GM23338 (cell line): ENCODE results near the gene FRK. TPM values are rescaled to one million over a fixed set of nuclear protein-coding genes. Genes with fewer than 3 reads are reported as not detected.

Experiments
- ATAC-seq: fragments of 200-7000 bp; cut with Tn5 transposase; 3 replicates; pipeline ENCODE4 v1.9.1; 2020
- DNase-seq: peaks from one replicate; pipeline ENCODE4 v3.0.0-alpha.2; 2015; ENCODE audit warnings: low spot score
- H2AFZ ChIP-seq: fragments of 200-600 bp; sonication (generic); 2 replicates; pipeline ENCODE4 v1.8.0; 2016; ENCODE audit warnings: antibody characterized with exemption, mild to moderate bottlenecking, moderate library complexity
- H3F3A ChIP-seq: fragments of 200-600 bp; sonication (generic); replicated peaks from 2 replicates; pipeline ENCODE4 v1.8.0; 2017; ENCODE audit warnings: antibody characterized with exemption, mixed run types, low read depth
- H3K27ac ChIP-seq: fragments of 200-600 bp; sonication (generic); 2 replicates; pipeline ENCODE4 v1.6.1; 2016; ENCODE audit warnings: low read depth
- H3K27me3 ChIP-seq: fragments of 200-600 bp; sonication (generic); 2 replicates; pipeline ENCODE4 v1.8.0; 2016; ENCODE audit warnings: mild to moderate bottlenecking, mixed run types, moderate library complexity; ENCODE audit not compliant: insufficient read depth
- H3K36me3 ChIP-seq: fragments of 200-600 bp; sonication (generic); 2 replicates; pipeline ENCODE4 v1.8.0; 2016; ENCODE audit warnings: mild to moderate bottlenecking; ENCODE audit not compliant: insufficient read depth
- H3K4me1 ChIP-seq: fragments of 200-600 bp; sonication (generic); 2 replicates; pipeline ENCODE4 v1.8.0; 2016; ENCODE audit warnings: mild to moderate bottlenecking, moderate library complexity; ENCODE audit not compliant: insufficient read depth
- H3K4me2 ChIP-seq: fragments of 200-600 bp; sonication (generic); 2 replicates; pipeline ENCODE4 v1.7.1; 2017; ENCODE audit warnings: mixed run types
- H3K4me3 ChIP-seq: fragments of 200-600 bp; sonication (generic); 2 replicates; pipeline ENCODE4 v1.6.1; 2016; ENCODE audit warnings: mixed run types
- H3K79me2 ChIP-seq: fragments of 200-600 bp; sonication (generic); replicated peaks from 2 replicates; pipeline ENCODE4 v1.8.0; 2017; ENCODE audit warnings: mild to moderate bottlenecking; ENCODE audit not compliant: insufficient read depth
- H3K9me2 ChIP-seq: fragments of 200-600 bp; sonication (generic); 2 replicates; pipeline ENCODE4 v1.8.0; 2017; ENCODE audit not compliant: insufficient read depth
- H4K20me1 ChIP-seq: fragments of 200-600 bp; sonication (generic); replicated peaks from 2 replicates; pipeline ENCODE4 v1.8.0; 2017; ENCODE audit warnings: mild to moderate bottlenecking; ENCODE audit not compliant: insufficient read depth
- H3K27ac Mint-ChIP-seq: 2 replicates; pipeline ENCODE4 v1.8.0; 2020; ENCODE audit warnings: inconsistent platforms, mild to moderate bottlenecking, moderate library complexity, mixed read lengths
- H3K27me3 Mint-ChIP-seq: 3 replicates; pipeline ENCODE4 v1.8.0; 2022; ENCODE audit warnings: low read depth, mild to moderate bottlenecking, moderate library complexity, mixed read lengths, inconsistent platforms; ENCODE audit not compliant: insufficient read depth, poor library complexity
- H3K36me3 Mint-ChIP-seq: 3 replicates; pipeline ENCODE4 v1.8.0; 2021; ENCODE audit warnings: low read depth, mild to moderate bottlenecking, inconsistent platforms, moderate library complexity, mixed read lengths
- H3K4me1 Mint-ChIP-seq: 3 replicates; pipeline ENCODE4 v1.8.0; 2020; ENCODE audit warnings: mild to moderate bottlenecking, inconsistent platforms, mixed read lengths
- H3K4me3 Mint-ChIP-seq: 3 replicates; pipeline ENCODE4 v1.8.0; 2021; ENCODE audit warnings: moderate library complexity, mild to moderate bottlenecking, inconsistent platforms, mixed read lengths
- H3K9me3 Mint-ChIP-seq: 3 replicates; pipeline ENCODE4 v1.8.0; 2020; ENCODE audit warnings: moderate library complexity, mild to moderate bottlenecking, inconsistent platforms, mixed read lengths
- CREB1 ChIP-seq: fragments of 250-450 bp; sonication (Bioruptor Pico); IDR thresholded peaks from 2 replicates; pipeline ENCODE4 v1.5.0; 2020; ENCODE audit warnings: low read depth, mild to moderate bottlenecking, moderate library complexity
- CTCF ChIP-seq, 2 experiments: fragments of 200-600 bp in 1 of 2; sonication (generic) in 1 of 2; conservative IDR thresholded peaks; 2 replicates each; pipeline versions ENCODE4 v1.5.1 to v1.6.1; 2016 to 2017; ENCODE audit warnings: antibody characterized with exemption in 2 of 2, low read depth in 2 of 2, mild to moderate bottlenecking in 2 of 2, moderate library complexity in 1 of 2
- ETS1 ChIP-seq: IDR thresholded peaks from 2 replicates; pipeline ENCODE4 v1.6.1; 2016; ENCODE audit warnings: antibody characterized with exemption
- EZH2 ChIP-seq: fragments of 200-600 bp; sonication (generic); IDR thresholded peaks from one replicate; pipeline ENCODE4 v1.8.0; 2017; ENCODE audit warnings: antibody characterized with exemption, mild to moderate bottlenecking, low read depth; ENCODE audit not compliant: unreplicated experiment
- EZH2phosphoT487 ChIP-seq: fragments of 200-600 bp; sonication (generic); IDR thresholded peaks from one replicate; pipeline ENCODE4 v1.8.1; 2018; ENCODE audit warnings: antibody characterized with exemption; ENCODE audit not compliant: unreplicated experiment
- JUNB ChIP-seq: IDR thresholded peaks from one replicate; pipeline ENCODE4 v1.6.1; 2016; ENCODE audit warnings: antibody characterized with exemption; ENCODE audit not compliant: unreplicated experiment
- NANOG ChIP-seq: IDR thresholded peaks from 2 replicates; pipeline ENCODE4 v1.6.1; 2016; ENCODE audit warnings: antibody characterized with exemption, borderline replicate concordance
- POLR2AphosphoS5 ChIP-seq: IDR thresholded peaks from 2 replicates; pipeline ENCODE4 v1.6.1; 2016; ENCODE audit warnings: antibody characterized with exemption, low read depth
- REST ChIP-seq: IDR thresholded peaks from one replicate; pipeline ENCODE4 v1.6.1; 2018; ENCODE audit warnings: antibody characterized with exemption; ENCODE audit not compliant: unreplicated experiment
- STAT1 ChIP-seq: IDR thresholded peaks from one replicate; pipeline ENCODE4 v1.6.1; 2016; ENCODE audit warnings: antibody characterized with exemption; ENCODE audit not compliant: unreplicated experiment
- ZNF114 ChIP-seq: fragments of 250-450 bp; sonication (Bioruptor Pico); IDR thresholded peaks from 2 replicates; pipeline ENCODE4 v1.5.0; 2020; ENCODE audit warnings: mild to moderate bottlenecking, moderate library complexity
- ZNF331 ChIP-seq: fragments of 250-450 bp; sonication (Bioruptor Pico); IDR thresholded peaks from 2 replicates; pipeline ENCODE4 v1.5.0; 2020; ENCODE audit warnings: low read depth, mild to moderate bottlenecking, moderate library complexity
- ZNF462 ChIP-seq: fragments of 250-450 bp; sonication (Bioruptor Pico); IDR thresholded peaks from 2 replicates; pipeline ENCODE4 v1.5.0; 2020; ENCODE audit warnings: mild to moderate bottlenecking, moderate library complexity
- polyA plus RNA-seq: library from polyadenylated mRNA; unstranded; fragments of >200 nt; fragmentation: Nextera tagmentation; extraction: Ambion mirVana; gene quantifications from 2 replicates; pipeline ENCODE4 v1.2.1, GENCODE V29; 2016
- total RNA-seq: library from RNA; depleted of rRNA; stranded (reverse); fragments of >200 nt; shearing (Covaris generic); gene quantifications from 2 replicates; pipeline ENCODE4 v1.2.3, GENCODE V29; 2014

Gene FRK
- total and polyA plus RNA-seq, 2 experiments from 2014 or later: 0.06 to 0.24 TPM

GRCh38 chr6:115997990-115998585 is 62.6 kb downstream of the FRK start:
- H3F3A ChIP-seq: no peaks in the 10 kb centered on the region
- no peaks in the 10 kb centered on the region for H3K4me1 ChIP-seq
- H3K79me2 ChIP-seq: no peaks in the 10 kb centered on the region
- H3K27me3 Mint-ChIP-seq: no peaks in the 10 kb centered on the region
- H3K9me2 ChIP-seq: no peaks in the 10 kb centered on the region
- DNase-seq (no peak), ATAC-seq (no peak)
- no peak overlapping the region; the same call in 1 of the 2 replicates for H2AFZ ChIP-seq
- TF ChIP-seq REST (no peak), CREB1 (CRISPR knock-in tag) (no peak), ETS1 (no peak), ZNF114 (CRISPR knock-in tag) (no peak), ZNF462 (CRISPR knock-in tag) (no peak), JUNB (no peak), ZNF331 (CRISPR knock-in tag) (no peak), CTCF (conservative IDR thresholded peaks at IDR 0.05; ENCODE audit: low read depth in 2 of 2) (no peak), NANOG (no peak), EZH2 (no peak), STAT1 (no peak), POLR2AphosphoS5 (no peak), EZH2phosphoT487 (no peak)
- H3K4me2 ChIP-seq: no peak overlapping the region
- no peaks in the 10 kb centered on the region for H3K27me3 ChIP-seq
- H3K36me3 ChIP-seq: no peaks in the 10 kb centered on the region
- H3K4me3 ChIP-seq: no peak overlapping the region
- no peaks in the 10 kb centered on the region for H3K9me3 Mint-ChIP-seq
- no peaks in the 10 kb centered on the region for H3K4me1 Mint-ChIP-seq
- H3K27ac ChIP-seq: no peak overlapping the region
- no peaks in the 10 kb centered on the region for H4K20me1 ChIP-seq
- H3K36me3 Mint-ChIP-seq: no peaks in the 10 kb centered on the region
- no peak overlapping the region for H3K27ac Mint-ChIP-seq
- H3K4me3 Mint-ChIP-seq: no peak overlapping the region
